GM18907 (cell line): ENCODE measurements around the gene PTPN1.

ENCODE experiments used
- ATAC-seq: cut with Tn5 transposase; IDR thresholded peaks from one replicate; pipeline ENCODE4 v1.9.1; 2021; ENCODE audit warnings: mild to moderate bottlenecking, moderate library complexity; ENCODE audit not compliant: unreplicated experiment

The PTPN1 gene

DNA sequence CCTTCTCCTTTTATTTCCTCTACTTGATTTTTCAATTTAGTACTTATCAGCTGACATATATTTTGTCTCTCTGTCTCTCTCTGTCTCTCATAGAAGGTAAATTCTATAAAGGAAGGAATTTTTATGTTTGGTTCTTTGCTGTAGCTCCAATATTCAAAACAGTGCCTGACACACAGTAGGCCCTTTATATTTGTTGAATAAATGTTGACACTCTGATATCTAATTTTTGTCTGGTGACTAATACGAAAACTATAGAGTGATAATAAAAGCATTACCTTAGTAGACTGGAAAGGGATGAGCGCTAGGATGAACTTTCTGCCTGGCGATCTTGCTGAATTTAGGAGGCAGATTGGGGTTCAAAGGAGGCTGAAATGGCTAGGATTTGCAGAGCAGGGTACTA is 42.8 kb downstream of the PTPN1 start:
- ATAC-seq, result no peak

DNA sequence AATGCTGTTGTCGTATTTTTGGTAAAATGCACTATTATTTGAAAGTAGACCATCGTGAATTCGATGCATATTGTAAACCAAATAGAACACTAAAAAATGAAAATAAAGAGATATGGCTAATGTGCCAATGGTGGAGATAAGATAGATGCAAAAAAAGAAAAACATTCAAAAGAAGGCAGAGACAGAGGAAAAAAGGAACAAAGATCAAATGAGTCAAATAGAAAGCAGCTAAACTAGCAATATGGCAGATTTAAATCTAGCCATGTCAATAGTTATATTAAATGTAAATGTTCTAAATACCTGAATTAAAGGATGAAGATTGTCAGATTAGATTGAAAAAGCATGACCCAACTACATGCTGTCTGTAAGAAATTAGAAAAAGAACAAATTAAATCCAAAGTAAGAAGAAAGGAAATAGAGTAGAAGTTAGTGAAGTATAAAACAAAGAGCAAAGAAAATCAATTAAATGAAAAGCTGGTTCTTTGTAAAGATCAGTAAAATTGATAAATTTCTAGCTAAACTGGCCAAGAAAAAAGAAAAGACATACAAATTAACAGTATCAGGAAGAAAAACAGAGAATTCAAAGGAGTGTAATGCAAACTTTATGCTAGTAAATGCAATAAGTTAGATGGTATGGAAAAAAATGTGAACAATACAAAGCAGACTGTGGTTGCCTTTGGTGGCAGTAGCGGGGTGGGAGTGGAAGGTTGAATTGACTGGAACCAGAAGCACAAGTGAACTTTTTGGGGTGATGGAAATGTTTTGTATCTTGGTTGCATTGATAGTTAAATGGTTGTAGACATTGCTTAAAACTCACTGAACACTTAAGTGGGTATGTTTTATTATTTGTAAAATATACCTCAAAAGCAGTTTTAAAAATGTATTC is 44.8 kb downstream of the PTPN1 start:
- no peak for ATAC-seq

DNA sequence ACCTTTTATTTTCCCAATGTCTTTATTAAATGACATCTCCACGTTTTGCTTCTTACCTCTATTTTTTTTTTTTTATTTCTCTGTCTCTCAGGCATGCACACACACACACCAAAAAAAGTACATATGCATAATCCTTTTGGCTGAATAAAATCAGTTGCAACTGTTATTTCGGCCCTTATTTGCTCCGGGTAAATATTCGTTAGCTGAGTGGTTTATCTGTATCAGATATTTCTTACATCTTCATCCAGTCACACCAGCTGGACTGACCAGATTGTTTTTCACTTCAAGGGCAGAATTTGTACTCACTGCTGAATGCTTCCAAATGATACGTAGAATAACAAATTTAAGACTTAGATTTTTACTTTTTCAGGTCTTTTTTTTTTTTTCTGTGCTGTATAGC is 45.5 kb downstream of the PTPN1 start:
- no peak for ATAC-seq

- ATAC-seq, result no peak
Observed at GRCh38 chr20:50557549-50558134, 47.5 kb downstream of the PTPN1 start.

DNA sequence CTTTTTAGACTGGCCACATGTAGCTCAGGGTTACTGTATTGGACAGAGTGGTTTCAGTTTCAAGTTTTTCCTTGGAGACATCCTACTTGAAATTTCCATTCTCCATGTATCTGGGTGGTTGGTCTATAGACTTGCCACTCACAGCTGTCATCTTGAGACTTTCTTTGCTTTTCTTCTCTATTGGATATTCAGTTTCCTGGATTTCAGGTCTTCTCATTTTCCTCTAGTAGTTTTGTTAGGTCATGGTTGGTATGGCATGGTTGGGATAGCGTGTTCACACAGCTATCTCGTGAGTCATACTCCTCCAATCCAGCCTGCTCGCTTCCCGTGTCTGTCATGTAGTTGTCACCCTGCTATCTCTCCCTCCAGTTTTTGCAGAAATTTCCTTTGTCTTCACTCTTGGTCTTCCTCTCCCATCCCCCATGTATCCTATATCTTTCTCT is 48.3 kb downstream of the PTPN1 start:
- ATAC-seq, result no peak

DNA sequence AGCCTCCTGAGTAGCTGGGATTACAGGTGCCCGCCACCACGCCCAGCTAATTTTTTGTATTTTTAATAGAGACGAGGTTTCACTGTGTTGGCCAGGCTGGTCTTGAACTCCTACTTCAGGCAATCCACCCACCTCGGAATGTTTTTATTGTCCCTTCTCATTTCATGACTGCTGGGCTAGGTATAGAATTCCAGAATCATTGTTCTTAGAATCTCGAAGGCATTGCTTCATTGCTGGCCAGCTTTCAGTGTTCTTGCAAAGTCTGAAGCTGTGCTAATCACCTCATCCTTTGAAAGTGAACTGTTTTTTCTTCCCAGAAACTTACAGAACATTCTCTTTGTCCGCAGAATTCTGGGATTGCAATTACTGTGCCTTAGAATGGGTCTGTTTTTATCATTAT is 49.0 kb downstream of the PTPN1 start:
- ATAC-seq, result no peak

- no peak for ATAC-seq
Observed at GRCh38 chr20:50559856-50560638, 49.9 kb downstream of the PTPN1 start.

DNA sequence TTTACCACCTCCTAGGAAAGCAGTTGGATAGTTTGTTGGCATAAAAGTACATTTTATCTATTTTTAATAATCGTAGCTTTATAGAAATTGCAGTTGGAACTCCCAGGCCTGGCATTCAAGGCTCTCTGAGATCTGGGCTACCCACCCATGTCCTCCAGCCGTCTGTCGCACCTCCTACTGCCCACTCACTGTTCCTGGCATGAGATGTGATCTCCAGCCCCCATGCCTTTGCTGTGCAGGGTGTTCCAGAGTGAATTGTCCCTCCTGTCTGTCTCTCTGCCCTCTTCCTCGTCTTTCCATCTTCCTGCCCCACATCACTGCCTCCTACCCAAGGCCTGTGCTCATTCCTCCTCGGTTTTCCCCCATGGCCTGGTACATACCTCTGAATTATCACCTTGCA is 50.7 kb downstream of the PTPN1 start:
- ATAC-seq, result no peak

- ATAC-seq, result no peak
Observed at GRCh38 chr20:50561379-50562078, 51.3 kb downstream of the PTPN1 start.

DNA sequence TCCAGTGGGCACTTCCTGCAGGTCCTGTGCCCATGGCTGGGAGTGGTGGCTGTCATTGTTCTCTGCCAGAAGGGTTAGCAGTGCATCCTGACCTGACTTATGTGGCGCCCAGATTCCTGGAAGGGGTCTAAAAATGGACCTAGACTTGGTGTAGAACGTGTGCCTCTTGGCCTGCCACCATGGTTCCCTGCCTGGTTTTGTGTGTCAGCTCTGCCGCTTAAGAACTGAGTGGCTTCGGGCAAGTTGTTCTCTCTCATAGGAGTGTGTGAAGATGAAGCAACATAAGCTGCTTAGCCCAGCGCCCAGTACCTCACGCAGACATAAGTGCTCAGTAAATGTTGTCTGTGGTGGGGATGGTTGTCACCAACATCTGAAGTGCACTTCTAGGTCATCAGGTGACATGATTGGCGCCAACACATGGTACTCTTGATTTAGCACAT is 52.1 kb downstream of the PTPN1 start:
- ATAC-seq, result no peak

GRCh38 chr20:50563133-50563944 is 53.2 kb downstream of the PTPN1 start:
- ATAC-seq, result no peak

GRCh38 chr20:50565383-50565782 is 55.2 kb downstream of the PTPN1 start:
- no peak for ATAC-seq

GRCh38 chr20:50565871-50566270 is 55.7 kb downstream of the PTPN1 start:
- no peak for ATAC-seq

- ATAC-seq, result no peak
Observed at GRCh38 chr20:50567860-50568548, 57.8 kb downstream of the PTPN1 start.

DNA sequence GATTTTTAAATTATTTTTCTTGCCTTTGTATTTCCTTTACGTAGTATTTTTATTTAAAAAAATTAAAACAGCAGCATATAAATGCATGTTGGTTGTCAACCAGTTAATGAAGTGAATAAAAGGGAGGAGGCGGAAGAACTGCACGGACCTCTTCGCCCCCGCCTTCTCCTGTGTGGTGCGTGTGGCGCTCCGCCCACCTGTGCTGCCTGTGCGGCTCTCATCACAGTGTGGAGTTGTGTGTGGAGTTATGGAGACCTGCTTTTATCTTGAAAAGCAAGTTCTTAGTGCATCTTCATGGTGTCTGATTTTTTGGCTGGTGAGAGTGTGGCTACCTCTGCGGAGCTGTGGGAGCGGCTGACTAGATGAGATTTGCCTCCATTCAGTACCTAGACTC is 58.4 kb downstream of the PTPN1 start:
- no peak for ATAC-seq

- ATAC-seq, result peak; percentile 14
Observed at GRCh38 chr20:50569487-50569863, 59.3 kb downstream of the PTPN1 start.

DNA sequence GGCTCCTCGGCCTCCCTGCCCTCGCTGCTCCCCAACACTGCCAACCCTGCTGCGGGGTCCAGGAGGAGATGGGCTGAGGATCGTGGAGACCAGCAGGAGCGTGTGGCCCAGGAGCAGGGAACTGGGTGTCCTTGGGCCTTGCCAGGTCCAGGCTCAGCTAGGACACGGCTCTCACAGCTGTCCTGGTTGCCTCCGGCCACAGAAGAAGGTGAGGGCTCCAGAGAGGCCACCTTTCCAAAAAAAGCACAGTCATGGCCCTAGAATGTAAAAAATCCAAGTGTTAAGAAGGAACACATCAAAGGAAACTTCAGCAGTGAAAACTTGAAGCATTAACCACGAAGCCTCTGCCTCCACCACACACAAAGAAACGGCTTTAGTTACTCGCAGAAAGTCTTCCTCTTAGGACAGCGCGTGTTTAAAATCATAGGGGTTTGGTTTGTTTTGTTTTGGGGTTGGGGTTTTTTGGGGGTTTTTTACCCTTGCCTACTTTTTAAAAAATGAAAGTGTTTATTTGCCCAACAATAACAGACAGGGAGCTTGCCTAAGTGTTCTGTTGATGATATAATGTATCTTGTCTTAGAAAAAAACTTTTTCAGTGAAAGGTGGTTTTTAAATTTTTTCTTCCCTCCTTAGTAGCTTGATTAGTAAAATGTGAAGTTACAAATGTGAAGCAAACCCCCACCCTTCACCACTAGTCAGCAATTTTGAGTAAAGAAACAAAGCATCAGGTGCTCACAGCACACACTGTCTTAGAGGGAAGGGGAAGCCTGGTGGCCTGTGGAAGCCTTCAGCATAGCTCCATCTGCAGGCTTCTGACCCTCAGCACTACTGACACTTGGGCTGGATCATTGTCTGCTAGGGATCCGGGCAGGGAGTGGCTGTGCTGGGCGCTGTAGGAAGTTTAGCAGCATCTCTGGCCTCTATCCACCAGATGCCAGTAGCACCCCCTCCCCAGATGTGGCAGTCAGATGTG is 60.0 kb downstream of the PTPN1 start:
- peak; percentile 74 for ATAC-seq

DNA sequence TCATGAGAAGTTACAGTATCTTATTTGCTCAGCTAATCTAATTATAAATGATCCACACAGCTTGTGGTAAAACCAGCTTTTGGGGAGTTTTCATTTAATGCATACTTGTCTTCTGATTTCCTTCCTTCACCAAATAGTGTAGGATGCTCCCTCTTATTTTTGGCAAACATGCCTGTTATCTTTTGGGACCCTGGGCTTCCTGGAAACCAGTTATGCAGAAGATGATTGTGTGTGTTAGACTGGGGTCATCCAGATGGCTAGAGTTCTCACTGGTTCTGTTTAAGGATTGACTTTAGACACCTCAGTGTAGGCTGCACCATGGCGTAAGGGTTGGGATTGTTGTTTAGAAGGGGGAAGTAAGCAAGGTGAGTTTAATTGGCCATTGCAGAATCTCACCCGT is 61.3 kb downstream of the PTPN1 start:
- no peak for ATAC-seq
